HG03175 (cell line): ENCODE results near the gene FBXO41.

Source experiments
- ATAC-seq: cut with Tn5 transposase; IDR thresholded peaks from one replicate; pipeline ENCODE4 v1.9.1; 2021; ENCODE audit warnings: mild to moderate bottlenecking, moderate library complexity; ENCODE audit not compliant: unreplicated experiment

Gene FBXO41

GRCh38 chr2:73249636-73250035 lies 34.6 kb downstream of the FBXO41 start:
- no peak for ATAC-seq

DNA sequence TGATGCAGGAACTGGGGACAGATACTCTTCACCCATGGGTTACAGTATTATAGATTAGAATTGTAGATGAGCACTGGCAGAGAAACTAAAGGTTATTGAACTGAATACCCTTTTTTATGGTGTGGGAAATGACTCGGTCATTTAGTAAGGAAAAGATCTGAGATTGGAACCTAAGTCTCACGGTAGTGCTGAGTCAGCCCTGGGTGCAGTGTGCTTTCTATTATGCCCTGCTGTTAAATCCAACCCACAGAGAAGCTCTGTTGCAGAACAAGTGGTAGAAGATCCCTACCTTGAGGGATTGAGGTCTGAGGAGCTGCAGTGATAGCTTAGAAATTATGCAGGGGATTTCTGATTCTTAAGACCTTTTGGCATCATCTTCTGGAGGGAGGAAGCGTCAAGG lies 37.4 kb downstream of the FBXO41 start:
- no peak for ATAC-seq

- ATAC-seq, result no peak
These were observed 39.7 kb downstream of the FBXO41 start for GRCh38 chr2:73244580-73244979.

GRCh38 chr2:73243884-73244570 lies 40.3 kb downstream of the FBXO41 start:
- no peak for ATAC-seq

DNA sequence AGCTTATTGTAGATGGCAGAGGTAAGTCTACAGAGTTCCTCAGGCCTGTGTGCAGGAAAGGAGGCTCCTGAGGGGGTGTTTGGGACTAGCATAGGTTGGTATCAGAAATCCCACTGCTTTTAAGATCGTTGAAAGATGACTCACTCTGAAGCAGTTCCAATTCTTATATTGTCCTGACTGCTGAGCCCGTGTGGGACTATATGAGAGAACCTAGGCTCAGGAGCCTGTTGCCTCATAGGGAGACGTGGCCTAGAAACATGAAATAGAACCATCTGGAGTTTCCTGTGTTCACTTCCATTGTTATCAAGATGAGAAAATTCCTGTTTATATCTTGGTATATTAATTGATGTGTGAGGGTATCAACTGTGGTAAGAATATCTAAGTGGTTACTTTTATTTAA lies 44.5 kb downstream of the FBXO41 start:
- ATAC-seq, result no peak

DNA sequence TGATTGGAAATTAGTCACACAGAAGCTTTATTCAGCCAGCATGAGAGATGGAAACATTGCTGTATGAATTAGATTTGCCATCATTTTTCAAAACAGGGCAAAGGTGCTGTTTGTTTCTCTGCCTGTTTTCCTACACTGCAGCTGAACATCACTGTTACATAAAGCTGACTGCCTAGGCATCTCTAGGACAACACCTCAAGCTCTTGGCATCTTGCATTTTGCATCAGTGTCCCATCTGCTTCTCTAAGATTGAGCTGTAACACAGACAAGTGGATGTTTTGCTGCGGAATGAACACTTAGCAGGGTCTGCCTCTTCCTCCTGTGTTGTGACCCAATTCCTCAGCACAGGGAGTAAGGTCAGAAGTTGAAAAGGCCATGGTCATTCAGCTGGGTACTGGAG lies 45.3 kb downstream of the FBXO41 start:
- ATAC-seq, result no peak

DNA sequence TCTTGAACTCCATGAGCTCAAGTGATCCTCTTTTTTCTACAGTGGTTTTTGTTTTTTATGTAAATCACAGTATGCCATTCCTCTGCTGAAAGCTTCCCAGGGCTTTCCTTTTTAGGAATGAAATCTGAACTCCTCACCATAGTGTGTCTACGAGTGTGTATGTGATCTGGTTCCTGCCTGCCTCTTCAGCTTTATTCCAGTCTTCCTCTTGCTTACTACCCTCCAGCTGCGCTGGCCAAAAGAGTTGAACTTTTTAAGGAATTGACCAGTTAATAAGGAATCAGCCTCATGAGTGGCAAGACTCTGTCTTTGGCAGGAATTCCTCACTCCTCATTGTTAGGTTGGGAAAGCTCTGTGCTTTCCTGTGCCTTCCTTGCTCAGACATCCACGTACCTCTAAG lies 46.1 kb downstream of the FBXO41 start:
- ATAC-seq, result no peak

- ATAC-seq, result no peak
These were observed 47.1 kb downstream of the FBXO41 start for GRCh38 chr2:73237168-73237567.

GRCh38 chr2:73235315-73236028 lies 48.8 kb downstream of the FBXO41 start:
- no peak for ATAC-seq

DNA sequence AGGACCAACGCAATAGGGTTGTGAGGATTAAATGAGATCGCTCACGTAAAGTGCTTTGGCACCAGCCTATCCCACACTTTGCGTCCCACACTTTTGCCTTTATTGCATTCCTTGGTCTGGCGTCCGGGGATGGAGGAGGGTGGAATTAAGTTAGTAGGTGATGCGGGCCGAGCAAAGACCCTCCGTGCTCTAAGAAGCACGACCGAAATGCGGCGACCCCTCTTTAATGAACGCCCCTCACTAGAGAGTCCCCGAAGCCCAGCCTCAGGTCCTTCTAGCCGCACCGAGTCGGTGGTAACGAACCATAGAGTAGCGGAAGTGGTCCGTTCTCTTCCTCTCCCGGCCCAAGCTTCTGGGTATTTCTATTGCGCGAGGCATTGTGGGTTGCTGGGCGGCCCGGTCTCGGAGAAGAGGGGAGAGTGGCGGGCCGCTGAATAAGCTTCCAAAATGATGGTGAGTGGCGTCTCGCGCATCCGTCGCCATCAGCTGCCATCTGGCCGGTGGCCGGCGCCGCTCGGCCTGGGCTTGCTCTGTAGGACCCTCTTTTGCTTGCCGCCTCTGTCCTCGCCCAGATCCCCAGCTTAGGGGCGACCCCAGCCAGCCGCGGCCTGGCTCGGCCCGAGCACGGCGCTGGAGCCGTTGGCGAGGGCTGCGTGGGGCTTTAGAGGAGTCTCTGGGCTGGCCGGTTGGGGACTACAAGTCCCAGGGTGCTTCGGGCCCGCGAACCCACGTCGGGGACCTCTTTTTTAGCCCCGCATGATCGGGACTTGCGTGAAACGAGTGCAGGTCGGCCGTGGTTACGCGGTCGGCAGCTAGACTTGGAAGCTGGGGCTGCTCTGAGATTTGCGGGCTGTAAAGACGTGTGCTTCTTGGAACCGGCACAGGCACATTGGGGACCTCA lies 50.1 kb downstream of the FBXO41 start, which contains the start of gene CCT7:
CCT7 (plus strand) TSS at position 377 of the 901 bp plus-strand sequence; CDS start at position 448, 71 bp downstream.
- peak; percentile 64 for ATAC-seq

- peak; percentile 91 for ATAC-seq
These were observed 50.9 kb downstream of the FBXO41 start, which contains the start of gene PRADC1 for GRCh38 chr2:73233154-73233931. PRADC1 (minus strand) TSS chr2:73233239; CDS start chr2:73233160, 79 bp downstream.

GRCh38 chr2:73232403-73233153 lies 51.7 kb downstream of the FBXO41 start:
- ATAC-seq, result no peak

DNA sequence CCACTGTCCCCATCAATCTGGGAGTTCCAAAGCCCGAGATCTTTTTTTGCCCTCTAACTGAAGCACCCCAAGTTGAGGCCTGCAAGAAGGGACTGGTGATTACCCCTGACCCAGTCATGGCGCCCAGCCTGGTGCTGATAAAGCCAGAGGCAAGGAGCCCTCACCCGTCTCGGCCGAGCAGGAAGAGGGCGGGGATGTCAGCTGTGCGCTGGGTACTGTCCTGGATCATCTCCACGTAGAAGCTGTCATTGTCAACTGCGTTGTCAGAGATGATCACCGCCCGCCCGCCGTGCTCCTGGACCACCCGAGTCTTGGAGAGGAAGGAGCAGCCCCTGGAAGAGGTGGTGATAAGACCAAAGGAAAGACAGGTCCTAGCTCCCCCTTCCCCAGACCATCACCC lies 55.6 kb downstream of the FBXO41 start:
- ATAC-seq, result no peak

GRCh38 chr2:73227086-73227485 lies 57.2 kb downstream of the FBXO41 start:
- ATAC-seq, result no peak

GRCh38 chr2:73225513-73226360 lies 58.5 kb downstream of the FBXO41 start:
- ATAC-seq, result no peak

DNA sequence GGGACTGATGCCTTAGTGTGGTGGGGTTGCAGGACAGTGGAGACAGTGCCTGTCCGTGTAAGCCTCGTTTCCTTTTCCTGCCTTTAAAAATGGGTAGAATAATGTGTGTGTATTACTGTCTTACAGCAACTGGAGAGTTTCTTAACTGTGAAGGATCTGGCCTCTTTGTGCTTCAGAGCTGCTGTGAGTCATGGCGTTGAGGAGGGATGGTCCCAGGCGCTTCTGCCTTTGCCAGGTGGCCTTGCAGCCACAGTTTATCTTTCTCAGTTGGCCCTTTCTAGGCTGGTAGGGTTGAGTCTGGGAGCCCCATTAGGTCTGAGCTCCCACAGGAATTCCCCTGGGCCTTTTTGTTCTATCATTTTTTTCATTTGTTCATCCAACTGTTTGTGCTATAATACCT lies 60.5 kb downstream of the FBXO41 start:
- ATAC-seq, result no peak

DNA sequence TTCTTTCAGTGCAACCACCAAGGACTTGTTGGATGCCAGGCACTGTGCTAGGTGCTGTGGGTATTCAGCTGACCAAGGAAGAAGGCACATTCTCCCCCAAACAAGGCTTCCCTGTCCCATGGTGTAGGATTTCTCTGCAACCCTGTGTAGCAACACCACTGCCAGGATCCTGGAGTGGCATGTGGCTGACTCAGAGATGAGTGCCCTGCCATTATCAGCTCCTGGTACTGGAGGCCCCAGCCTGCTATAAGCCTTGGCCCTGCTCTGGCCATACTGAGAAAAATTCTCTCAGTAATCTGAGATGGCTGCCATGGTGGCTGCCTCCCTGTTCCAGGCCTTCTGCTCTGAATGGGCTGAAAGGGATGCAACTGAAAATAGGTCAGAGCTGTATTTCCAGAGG lies 66.0 kb downstream of the FBXO41 start:
- no peak for ATAC-seq

- no peak for ATAC-seq
These were observed 66.5 kb downstream of the FBXO41 start for GRCh38 chr2:73217826-73218225.

- no peak for ATAC-seq
These were observed 67.1 kb downstream of the FBXO41 start for GRCh38 chr2:73217160-73217559.
